ENCODE results near the gene SLC14A1.
A peak's percentile ranks its signal among the peaks of the same experiment; 100 is the strongest.

Gene SLC14A1

GRCh38 chr18:45686891-45687611 is 36.9 kb upstream of the SLC14A1 start:
- H3K27ac ChIP-seq: no peak overlapping the region
- no peak for TF ChIP-seq CTCF (conservative IDR thresholded peaks at IDR 0.05)

- no peak overlapping the region for H3K27ac ChIP-seq
- no peak for TF ChIP-seq CTCF (conservative IDR thresholded peaks at IDR 0.05)
Observed at GRCh38 chr18:45687621-45688020, 36.4 kb upstream of the SLC14A1 start.

DNA sequence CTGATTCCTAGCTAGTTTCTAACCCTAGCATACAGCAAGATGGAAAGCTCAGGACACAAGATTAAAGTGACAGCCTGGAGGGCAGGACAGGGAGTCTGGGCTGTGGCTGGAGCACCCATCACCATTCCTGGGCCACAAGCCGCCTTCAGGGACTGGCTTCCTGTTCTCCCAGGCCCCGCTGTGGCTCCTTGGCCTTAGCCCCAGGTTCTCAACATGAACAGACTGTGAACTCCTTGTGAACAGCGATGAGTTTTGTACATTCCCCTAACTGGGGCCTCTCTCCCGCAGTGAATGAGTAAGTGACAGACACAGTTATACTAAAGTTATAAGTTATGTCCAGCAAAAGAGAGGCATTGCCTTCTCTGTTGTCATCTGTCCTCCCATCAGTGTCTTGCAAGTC is 35.9 kb upstream of the SLC14A1 start:
- H3K27ac ChIP-seq: no peak overlapping the region
- no peak for TF ChIP-seq CTCF (conservative IDR thresholded peaks at IDR 0.05)

DNA sequence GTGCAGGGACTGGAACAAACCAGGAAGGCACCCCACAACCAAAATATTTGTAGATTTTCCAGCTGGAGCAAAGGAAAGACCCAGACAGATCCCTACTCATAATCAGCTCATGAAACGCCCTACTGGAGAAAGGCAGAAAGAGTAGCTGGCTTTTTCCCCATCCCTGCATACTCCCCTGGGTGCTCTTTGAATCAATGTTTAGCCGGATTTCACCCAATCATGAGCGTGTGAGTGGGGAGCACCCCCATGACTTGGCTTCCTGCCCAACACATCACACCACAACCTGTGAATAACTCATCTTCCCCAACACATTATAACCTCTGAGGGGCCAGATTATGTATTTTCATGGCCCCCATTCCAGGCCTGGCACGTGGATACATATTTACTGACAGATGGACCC is 35.1 kb upstream of the SLC14A1 start:
- no peak for TF ChIP-seq CTCF (conservative IDR thresholded peaks at IDR 0.05)
- H3K27ac ChIP-seq: no peak overlapping the region

GRCh38 chr18:45689396-45689795 is 34.6 kb upstream of the SLC14A1 start:
- no peak overlapping the region for H3K27ac ChIP-seq
- no peak for TF ChIP-seq CTCF (conservative IDR thresholded peaks at IDR 0.05)

DNA sequence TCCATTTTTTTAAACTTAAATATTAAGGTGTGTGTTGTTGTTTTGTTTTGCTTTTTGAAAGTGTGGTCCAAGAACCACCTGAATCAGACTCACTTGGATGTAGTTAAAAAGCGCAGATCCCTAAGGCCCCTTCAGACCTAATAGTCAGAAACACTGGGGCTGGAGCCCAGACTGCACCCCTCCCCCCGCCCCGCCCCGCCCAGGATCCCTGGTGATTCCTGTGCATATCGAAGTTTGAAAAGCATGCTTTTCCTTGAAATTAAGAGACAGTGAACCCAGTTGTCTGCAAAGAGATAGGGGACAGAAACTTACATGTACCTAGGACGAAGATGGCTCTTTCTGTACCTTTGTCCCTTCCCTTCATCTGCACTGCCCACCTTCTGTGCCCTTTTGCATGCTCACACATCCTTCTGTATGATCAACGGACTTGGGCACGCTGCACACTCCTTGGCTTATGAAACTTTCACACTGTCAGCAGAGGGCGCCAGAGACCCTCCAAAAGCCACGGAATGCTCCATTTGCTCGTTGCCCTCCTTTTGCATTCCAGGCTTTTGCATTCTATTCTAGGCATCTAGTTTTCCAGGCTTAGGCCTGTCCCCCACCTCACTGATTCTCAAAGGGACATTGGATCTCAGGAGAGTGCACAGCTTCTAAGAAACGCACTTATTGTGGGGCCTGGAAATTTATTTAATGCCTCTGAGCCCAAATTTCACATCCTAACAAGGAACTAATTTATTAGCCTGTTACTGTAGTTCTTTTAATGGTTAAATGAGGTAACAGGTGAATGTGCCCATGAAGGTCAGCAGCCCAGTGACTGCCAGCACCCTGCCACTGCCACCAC is 32.8 kb upstream of the SLC14A1 start:
- H3K27ac ChIP-seq: no peak overlapping the region
- peak; percentile 84 for TF ChIP-seq CTCF (conservative IDR thresholded peaks at IDR 0.05)

DNA sequence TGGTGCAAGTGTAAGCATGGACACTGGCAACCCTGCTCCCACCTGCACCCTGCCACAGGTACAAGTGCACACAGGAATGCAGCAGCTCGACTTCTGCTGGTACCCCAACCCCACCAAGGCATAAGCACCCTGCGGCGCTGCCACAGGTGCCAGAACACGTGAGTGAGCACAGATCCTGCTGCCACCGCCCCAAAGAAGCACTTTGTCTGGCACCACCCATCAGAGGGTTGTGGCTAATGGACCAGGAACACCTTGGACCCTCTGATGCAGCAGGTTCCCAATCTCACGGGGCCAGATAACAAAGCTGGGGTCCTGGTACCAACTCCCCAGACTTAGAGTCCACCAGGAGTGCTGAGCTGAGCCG is 32.2 kb upstream of the SLC14A1 start:
- H3K27ac ChIP-seq: no peak overlapping the region
- TF ChIP-seq CTCF (conservative IDR thresholded peaks at IDR 0.05): no peak
